Ishikawa (cell line): ENCODE measurements around the gene RAX2.

Source experiments
- CEBPB ChIP-seq: IDR thresholded peaks from 2 replicates; pipeline ENCODE4 v1.6.1; 2012
- CREB1 ChIP-seq: IDR thresholded peaks from 2 replicates; pipeline ENCODE4 v1.6.1; 2012; ENCODE audit warnings: low read depth
- EGR1 ChIP-seq: IDR thresholded peaks from 2 replicates; pipeline ENCODE4 v1.6.1; 2012
- EP300 ChIP-seq: IDR thresholded peaks from 2 replicates; pipeline ENCODE4 v1.6.1; 2012; ENCODE audit warnings: borderline replicate concordance
- FOXM1 ChIP-seq: IDR thresholded peaks from 2 replicates; pipeline ENCODE4 v1.6.1; 2012; ENCODE audit warnings: low read depth, borderline replicate concordance
- MAX ChIP-seq: IDR thresholded peaks from 2 replicates; pipeline ENCODE4 v1.6.1; 2012
- NFIC ChIP-seq: IDR thresholded peaks from 2 replicates; pipeline ENCODE4 v1.6.1; 2012
- RAD21 ChIP-seq: IDR thresholded peaks from 2 replicates; pipeline ENCODE4 v1.6.1; 2012; ENCODE audit warnings: low read depth
- REST ChIP-seq: IDR thresholded peaks from 2 replicates; pipeline ENCODE4 v1.6.1; 2012; ENCODE audit warnings: low read depth, mild to moderate bottlenecking
- TAF1 ChIP-seq: IDR thresholded peaks from 2 replicates; pipeline ENCODE4 v1.6.1; 2012; ENCODE audit warnings: low read depth, mild to moderate bottlenecking
- TCF12 ChIP-seq: IDR thresholded peaks from 2 replicates; pipeline ENCODE4 v1.6.1; 2012; ENCODE audit warnings: low read depth
- TEAD4 ChIP-seq: IDR thresholded peaks from 2 replicates; pipeline ENCODE4 v1.6.1; 2012
- YY1 ChIP-seq: IDR thresholded peaks from 2 replicates; pipeline ENCODE4 v1.6.1; 2012; ENCODE audit warnings: low read depth
- ZBTB7A ChIP-seq: IDR thresholded peaks from 2 replicates; pipeline ENCODE4 v1.6.1; 2012; ENCODE audit warnings: low read depth
- TF ChIP-seq, protein P1 (sequence below): IDR thresholded peaks from 2 replicates; pipeline ENCODE4 v1.6.1; 2012

Gene RAX2

DNA sequence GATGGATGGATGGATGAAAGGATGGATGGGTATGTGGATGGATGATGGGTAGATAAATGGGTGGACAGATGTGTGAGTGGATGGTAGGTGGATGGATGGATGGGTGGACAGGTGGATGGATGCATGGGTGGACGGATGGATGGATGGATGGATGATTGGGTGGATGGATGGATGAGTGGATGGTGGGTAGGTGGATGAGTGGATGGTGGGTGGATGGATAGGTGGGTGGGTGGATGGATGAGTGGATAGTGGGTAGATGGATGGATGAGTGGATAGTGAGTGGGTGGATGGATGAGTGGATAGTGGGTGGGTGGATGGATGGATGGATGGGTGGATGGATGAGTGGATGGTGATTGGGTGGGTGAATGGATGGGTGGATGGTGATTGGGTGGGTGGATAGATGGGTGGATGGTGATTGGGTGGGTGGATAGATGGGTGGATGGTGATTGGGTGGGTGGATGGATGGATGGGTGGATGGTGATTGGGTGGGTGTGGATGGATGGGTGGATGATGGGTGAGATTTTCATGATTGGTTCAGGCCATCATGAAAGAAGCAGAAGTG, 4.5 kb upstream of the RAX2 start:
- no peak for TF ChIP-seq RAD21
- no peak for TF ChIP-seq CREB1
- TF ChIP-seq TEAD4 = no peak

- TF ChIP-seq FOXM1 (no peak), TAF1 (no peak), REST (no peak), TCF12 (no peak), YY1 (no peak), NFIC (no peak), EGR1 (no peak), TEAD4 (no peak), EP300 (no peak), CREB1 (no peak), RAD21 (no peak), ZBTB7A (no peak), CEBPB (no peak), MAX (no peak)
- TF ChIP-seq, protein P1, sequence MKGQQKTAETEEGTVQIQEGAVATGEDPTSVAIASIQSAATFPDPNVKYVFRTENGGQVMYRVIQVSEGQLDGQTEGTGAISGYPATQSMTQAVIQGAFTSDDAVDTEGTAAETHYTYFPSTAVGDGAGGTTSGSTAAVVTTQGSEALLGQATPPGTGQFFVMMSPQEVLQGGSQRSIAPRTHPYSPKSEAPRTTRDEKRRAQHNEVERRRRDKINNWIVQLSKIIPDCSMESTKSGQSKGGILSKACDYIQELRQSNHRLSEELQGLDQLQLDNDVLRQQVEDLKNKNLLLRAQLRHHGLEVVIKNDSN = no peak
Measured at GRCh38 chr19:3775831-3776230, 3.8 kb upstream of the RAX2 start.

DNA sequence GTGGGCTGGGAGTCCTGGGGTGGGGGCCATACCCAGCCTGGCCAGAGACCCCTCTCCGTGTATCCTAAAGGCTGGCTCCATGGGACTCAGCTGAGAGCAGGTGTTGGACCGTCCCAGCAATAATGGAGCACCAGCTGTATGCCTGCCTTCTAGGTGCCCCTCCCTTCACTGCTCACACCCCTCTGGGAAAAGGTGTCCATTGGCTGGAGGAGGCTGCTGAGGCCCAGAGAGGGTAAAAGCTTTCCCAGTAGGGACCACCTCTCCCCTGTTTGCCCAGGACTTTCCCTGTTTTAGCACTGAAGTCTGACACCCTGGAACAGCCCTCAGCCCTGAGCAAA, 3.3 kb upstream of the RAX2 start:
- TF ChIP-seq FOXM1 = no peak
- no peak for TF ChIP-seq TEAD4
- no peak for TF ChIP-seq REST
- no peak for TF ChIP-seq MAX
- TF ChIP-seq ZBTB7A = no peak
- TF ChIP-seq CEBPB = no peak
- no peak for TF ChIP-seq YY1
- TF ChIP-seq NFIC = no peak
- TF ChIP-seq, protein P1 = no peak
- no peak for TF ChIP-seq EP300
- no peak for TF ChIP-seq TAF1
- TF ChIP-seq EGR1 = no peak
- no peak for TF ChIP-seq TCF12
- TF ChIP-seq RAD21 = no peak
- TF ChIP-seq CREB1 = no peak

GRCh38 chr19:3774621-3775373, 2.8 kb upstream of the RAX2 start:
- TF ChIP-seq TCF12 (no peak), EP300 (no peak), MAX (no peak), ZBTB7A (no peak), REST (no peak), CREB1 (no peak), YY1 (no peak), TAF1 (no peak), EGR1 (no peak), NFIC (no peak), RAD21 (no peak), CEBPB (no peak), FOXM1 (no peak)
- TF ChIP-seq, protein P1 = no peak
